Measurements from ENCODE around the gene CAMSAP2.

DNA sequence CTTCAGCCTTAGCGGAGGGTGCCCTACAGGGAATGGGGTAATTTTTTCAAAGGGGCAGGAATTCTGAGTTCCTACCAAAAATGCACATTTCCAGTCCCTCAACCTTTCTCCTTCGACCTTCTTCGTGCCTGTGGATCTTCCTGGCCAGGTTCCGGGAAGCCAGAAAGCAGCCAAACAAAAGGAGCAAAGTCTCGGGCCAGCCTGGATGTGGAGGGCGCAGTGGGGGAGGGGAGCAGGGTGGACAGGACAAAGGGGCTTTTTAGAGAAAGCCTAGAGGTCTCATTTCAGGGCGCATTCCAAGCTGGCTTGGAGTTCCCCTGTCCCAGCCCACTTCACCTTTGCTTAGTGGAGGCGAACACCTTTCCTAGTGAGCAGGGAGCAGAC, 153.1 kb downstream of the CAMSAP2 start:
- no peak for TF ChIP-seq SP2 (IDR thresholded peaks at IDR 0.05; ENCODE audit: low read length)
- TF ChIP-seq, protein P1, sequence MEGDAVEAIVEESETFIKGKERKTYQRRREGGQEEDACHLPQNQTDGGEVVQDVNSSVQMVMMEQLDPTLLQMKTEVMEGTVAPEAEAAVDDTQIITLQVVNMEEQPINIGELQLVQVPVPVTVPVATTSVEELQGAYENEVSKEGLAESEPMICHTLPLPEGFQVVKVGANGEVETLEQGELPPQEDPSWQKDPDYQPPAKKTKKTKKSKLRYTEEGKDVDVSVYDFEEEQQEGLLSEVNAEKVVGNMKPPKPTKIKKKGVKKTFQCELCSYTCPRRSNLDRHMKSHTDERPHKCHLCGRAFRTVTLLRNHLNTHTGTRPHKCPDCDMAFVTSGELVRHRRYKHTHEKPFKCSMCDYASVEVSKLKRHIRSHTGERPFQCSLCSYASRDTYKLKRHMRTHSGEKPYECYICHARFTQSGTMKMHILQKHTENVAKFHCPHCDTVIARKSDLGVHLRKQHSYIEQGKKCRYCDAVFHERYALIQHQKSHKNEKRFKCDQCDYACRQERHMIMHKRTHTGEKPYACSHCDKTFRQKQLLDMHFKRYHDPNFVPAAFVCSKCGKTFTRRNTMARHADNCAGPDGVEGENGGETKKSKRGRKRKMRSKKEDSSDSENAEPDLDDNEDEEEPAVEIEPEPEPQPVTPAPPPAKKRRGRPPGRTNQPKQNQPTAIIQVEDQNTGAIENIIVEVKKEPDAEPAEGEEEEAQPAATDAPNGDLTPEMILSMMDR (IDR thresholded peaks at IDR 0.05; ENCODE audit: control extremely low read depth in 1 of 3, insufficient read depth in 1 of 3, low read depth in 1 of 3, low read length in 3 of 3) = no peak
- TF ChIP-seq GABPA (IDR thresholded peaks at IDR 0.05; ENCODE audit: borderline replicate concordance, insufficient read depth, low read length) = no peak
- TF ChIP-seq, protein P2, sequence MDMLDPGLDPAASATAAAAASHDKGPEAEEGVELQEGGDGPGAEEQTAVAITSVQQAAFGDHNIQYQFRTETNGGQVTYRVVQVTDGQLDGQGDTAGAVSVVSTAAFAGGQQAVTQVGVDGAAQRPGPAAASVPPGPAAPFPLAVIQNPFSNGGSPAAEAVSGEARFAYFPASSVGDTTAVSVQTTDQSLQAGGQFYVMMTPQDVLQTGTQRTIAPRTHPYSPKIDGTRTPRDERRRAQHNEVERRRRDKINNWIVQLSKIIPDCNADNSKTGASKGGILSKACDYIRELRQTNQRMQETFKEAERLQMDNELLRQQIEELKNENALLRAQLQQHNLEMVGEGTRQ (IDR thresholded peaks at IDR 0.05; ENCODE audit: low read length) = no peak
- no peak for TF ChIP-seq CBX5 (IDR thresholded peaks at IDR 0.05; ENCODE audit: low read depth, low read length)
- 0 out of 2 replicates have a peak, but pooled peaks have one; percentile 74 for TF ChIP-seq SP1 (IDR thresholded peaks at IDR 0.05; ENCODE audit: low read depth, low read length)
- TF ChIP-seq BCL11A (IDR thresholded peaks at IDR 0.05; ENCODE audit: low read depth in 2 of 2, low read length in 2 of 2) = no peak
- TF ChIP-seq POLR2A (IDR thresholded peaks at IDR 0.05; ENCODE audit: control extremely low read depth in 1 of 2, low read depth in 2 of 2, low read length in 2 of 2) = peak; percentile 69 to 84
- peak; percentile 65; the same call in 1 of the 2 replicates for TF ChIP-seq EGR1 (IDR thresholded peaks at IDR 0.05; ENCODE audit: borderline replicate concordance, low read depth, low read length)
- peak; percentile 53 for TF ChIP-seq PHF8 (conservative IDR thresholded peaks at IDR 0.05; ENCODE audit: low read depth, low read length)
- no peak for TF ChIP-seq ZNF274 (IDR thresholded peaks at IDR 0.05; ENCODE audit: borderline replicate concordance, extremely low read depth, low read length)
- no peak for TF ChIP-seq YY1 (IDR thresholded peaks at IDR 0.05; ENCODE audit: low read depth, low read length)
- TF ChIP-seq, protein P3, sequence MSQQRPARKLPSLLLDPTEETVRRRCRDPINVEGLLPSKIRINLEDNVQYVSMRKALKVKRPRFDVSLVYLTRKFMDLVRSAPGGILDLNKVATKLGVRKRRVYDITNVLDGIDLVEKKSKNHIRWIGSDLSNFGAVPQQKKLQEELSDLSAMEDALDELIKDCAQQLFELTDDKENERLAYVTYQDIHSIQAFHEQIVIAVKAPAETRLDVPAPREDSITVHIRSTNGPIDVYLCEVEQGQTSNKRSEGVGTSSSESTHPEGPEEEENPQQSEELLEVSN (IDR thresholded peaks at IDR 0.05) = no peak
- no peak for TF ChIP-seq EP300 (IDR thresholded peaks at IDR 0.05; ENCODE audit: borderline replicate concordance in 1 of 2, low read depth in 2 of 2, low read length in 2 of 2)
